ENCODE data around the gene PLTP. TPM values are rescaled to one million over a fixed set of nuclear protein-coding genes. Genes with fewer than 3 reads are reported as not detected.

PLTP gene
- total and polyA plus RNA-seq, 2 of the 13 experiments (the other 11 are each of a cell fraction or from before 2014, with no cell fraction given), result 16.9 to 28.6 TPM

DNA sequence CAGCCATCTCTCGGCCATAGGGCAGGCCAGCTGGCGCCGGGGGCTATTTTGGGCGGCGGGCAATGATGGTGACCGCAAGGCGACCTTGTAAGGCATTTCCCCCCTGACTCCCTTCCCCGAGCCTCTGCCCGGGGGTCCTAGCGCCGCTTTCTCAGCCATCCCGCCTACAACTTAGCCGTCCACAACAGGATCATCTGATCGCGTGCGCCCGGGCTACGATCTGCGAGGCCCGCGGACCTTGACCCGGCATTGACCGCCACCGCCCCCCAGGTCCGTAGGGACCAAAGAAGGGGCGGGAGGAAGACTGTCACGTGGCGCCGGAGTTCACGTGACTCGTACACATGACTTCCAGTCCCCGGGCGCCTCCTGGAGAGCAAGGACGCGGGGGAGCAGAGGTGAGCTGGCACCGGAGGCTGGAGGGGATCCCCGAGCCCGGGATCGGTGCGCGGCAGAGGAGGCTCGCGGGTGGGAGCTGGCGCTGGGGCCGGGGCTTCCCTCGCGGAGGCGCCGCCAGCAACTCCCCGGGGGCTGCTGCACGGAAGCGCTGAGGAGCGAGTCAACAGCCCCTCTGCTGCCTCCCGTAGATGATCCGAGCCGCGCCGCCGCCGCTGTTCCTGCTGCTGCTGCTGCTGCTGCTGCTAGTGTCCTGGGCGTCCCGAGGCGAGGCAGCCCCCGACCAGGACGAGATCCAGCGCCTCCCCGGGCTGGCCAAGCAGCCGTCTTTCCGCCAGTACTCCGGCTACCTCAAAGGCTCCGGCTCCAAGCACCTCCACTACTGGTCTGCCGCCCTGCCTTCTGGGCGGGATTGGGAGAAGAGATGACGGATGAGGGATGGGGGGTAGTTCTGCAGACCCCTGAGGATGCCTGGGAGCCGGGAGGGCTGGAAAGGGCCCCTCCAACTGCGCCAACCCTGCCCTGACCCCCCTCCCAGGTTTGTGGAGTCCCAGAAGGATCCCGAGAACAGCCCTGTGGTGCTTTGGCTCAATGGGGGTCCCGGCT, 20.7 kb downstream of the PLTP start, which contains the start of the genes CTSA and NEURL2 (continued):
- TF ChIP-seq ZNF607 (CRISPR knock-in tag; IDR thresholded peaks at IDR 0.05; ENCODE audit: borderline replicate concordance) (peak; percentile 98), MAF1 (CRISPR knock-in tag; IDR thresholded peaks at IDR 0.05; ENCODE audit: borderline replicate concordance) (peak; percentile 94), YEATS2 (CRISPR knock-in tag; IDR thresholded peaks at IDR 0.05; ENCODE audit: borderline replicate concordance) (peak; percentile 100), CC2D1A (CRISPR knock-in tag; IDR thresholded peaks at IDR 0.05) (peak; percentile 98), GFI1 (CRISPR knock-in tag; IDR thresholded peaks at IDR 0.05; ENCODE audit: borderline replicate concordance) (peak; percentile 96), RCOR2 (CRISPR knock-in tag; IDR thresholded peaks at IDR 0.05) (peak; percentile 91), ZNF891 (CRISPR knock-in tag; IDR thresholded peaks at IDR 0.05) (peak; percentile 94), U2AF1 (optimal IDR thresholded peaks at IDR 0.05; ENCODE audit: low read depth, low read length) (peak; percentile 95), ZNF382 (CRISPR knock-in tag; IDR thresholded peaks at IDR 0.05; ENCODE audit: borderline replicate concordance) (no peak; the same call in 1 of the 2 replicates), PAF1 (CRISPR knock-in tag; IDR thresholded peaks at IDR 0.05) (no peak), MLLT10 (CRISPR knock-in tag; IDR thresholded peaks at IDR 0.05) (no peak; the same call in 1 of the 2 replicates), ZC3H13 (CRISPR knock-in tag; IDR thresholded peaks at IDR 0.05) (peak; percentile 100), HCFC1 (IDR thresholded peaks at IDR 0.05; ENCODE audit: low read depth, low read length) (peak; percentile 70), NFRKB (IDR thresholded peaks at IDR 0.05) (peak; percentile 70; the same call in 1 of the 2 replicates), U2AF2 (IDR thresholded peaks at IDR 0.05; ENCODE audit: low read depth, low read length) (peak; percentile 94), NKX3-1 (CRISPR knock-in tag; IDR thresholded peaks at IDR 0.05) (peak; percentile 98), ZNF550 (CRISPR knock-in tag; IDR thresholded peaks at IDR 0.05; ENCODE audit: borderline replicate concordance) (peak; percentile 96)
- TF ChIP-seq, protein P1, sequence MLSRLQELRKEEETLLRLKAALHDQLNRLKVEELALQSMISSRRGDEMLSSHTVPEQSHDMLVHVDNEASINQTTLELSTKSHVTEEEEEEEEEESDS (CRISPR knock-in tag; IDR thresholded peaks at IDR 0.05; ENCODE audit: borderline replicate concordance), result peak; percentile 98
- TF ChIP-seq, protein P2, sequence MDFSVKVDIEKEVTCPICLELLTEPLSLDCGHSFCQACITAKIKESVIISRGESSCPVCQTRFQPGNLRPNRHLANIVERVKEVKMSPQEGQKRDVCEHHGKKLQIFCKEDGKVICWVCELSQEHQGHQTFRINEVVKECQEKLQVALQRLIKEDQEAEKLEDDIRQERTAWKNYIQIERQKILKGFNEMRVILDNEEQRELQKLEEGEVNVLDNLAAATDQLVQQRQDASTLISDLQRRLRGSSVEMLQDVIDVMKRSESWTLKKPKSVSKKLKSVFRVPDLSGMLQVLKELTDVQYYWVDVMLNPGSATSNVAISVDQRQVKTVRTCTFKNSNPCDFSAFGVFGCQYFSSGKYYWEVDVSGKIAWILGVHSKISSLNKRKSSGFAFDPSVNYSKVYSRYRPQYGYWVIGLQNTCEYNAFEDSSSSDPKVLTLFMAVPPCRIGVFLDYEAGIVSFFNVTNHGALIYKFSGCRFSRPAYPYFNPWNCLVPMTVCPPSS (IDR thresholded peaks at IDR 0.05), result no peak
- TF ChIP-seq, protein P3, sequence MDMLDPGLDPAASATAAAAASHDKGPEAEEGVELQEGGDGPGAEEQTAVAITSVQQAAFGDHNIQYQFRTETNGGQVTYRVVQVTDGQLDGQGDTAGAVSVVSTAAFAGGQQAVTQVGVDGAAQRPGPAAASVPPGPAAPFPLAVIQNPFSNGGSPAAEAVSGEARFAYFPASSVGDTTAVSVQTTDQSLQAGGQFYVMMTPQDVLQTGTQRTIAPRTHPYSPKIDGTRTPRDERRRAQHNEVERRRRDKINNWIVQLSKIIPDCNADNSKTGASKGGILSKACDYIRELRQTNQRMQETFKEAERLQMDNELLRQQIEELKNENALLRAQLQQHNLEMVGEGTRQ (IDR thresholded peaks at IDR 0.05; ENCODE audit: low read depth, low read length), result peak; percentile 100
- TF ChIP-seq, protein P3 (CRISPR knock-in tag; IDR thresholded peaks at IDR 0.05; ENCODE audit: borderline replicate concordance), result peak; percentile 100
- TF ChIP-seq, protein P4, sequence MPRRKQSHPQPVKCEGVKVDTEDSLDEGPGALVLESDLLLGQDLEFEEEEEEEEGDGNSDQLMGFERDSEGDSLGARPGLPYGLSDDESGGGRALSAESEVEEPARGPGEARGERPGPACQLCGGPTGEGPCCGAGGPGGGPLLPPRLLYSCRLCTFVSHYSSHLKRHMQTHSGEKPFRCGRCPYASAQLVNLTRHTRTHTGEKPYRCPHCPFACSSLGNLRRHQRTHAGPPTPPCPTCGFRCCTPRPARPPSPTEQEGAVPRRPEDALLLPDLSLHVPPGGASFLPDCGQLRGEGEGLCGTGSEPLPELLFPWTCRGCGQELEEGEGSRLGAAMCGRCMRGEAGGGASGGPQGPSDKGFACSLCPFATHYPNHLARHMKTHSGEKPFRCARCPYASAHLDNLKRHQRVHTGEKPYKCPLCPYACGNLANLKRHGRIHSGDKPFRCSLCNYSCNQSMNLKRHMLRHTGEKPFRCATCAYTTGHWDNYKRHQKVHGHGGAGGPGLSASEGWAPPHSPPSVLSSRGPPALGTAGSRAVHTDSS (CRISPR knock-in tag; conservative IDR thresholded peaks at IDR 0.05), result 0 out of 2 replicates have a peak, but pooled peaks have one; percentile 16
- TF ChIP-seq, protein P5, sequence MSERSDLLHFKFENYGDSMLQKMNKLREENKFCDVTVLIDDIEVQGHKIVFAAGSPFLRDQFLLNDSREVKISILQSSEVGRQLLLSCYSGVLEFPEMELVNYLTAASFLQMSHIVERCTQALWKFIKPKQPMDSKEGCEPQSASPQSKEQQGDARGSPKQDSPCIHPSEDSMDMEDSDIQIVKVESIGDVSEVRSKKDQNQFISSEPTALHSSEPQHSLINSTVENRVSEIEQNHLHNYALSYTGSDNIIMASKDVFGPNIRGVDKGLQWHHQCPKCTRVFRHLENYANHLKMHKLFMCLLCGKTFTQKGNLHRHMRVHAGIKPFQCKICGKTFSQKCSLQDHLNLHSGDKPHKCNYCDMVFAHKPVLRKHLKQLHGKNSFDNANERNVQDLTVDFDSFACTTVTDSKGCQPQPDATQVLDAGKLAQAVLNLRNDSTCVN (CRISPR knock-in tag; IDR thresholded peaks at IDR 0.05; ENCODE audit: borderline replicate concordance), result peak; percentile 96

Measured in HepG2 (cell line).